Astrocyte (in vitro differentiated cells and primary cell): ENCODE data around the gene ANKRD63.

ENCODE experiments used
- CTCF ChIP-seq: IDR thresholded peaks from 2 replicates; pipeline ENCODE4 v1.5.1; 2011; ENCODE audit warnings: low read depth, mild to moderate bottlenecking, inconsistent platforms, low read length, moderate library complexity; ENCODE audit not compliant: insufficient read depth
- EZH2 ChIP-seq: IDR thresholded peaks from 2 replicates; pipeline ENCODE4 v1.6.1; 2012; ENCODE audit warnings: mild to moderate bottlenecking, low read length, inconsistent platforms; ENCODE audit not compliant: insufficient read depth

GRCh38 chr15:40301467-40302179 lies 18.8 kb upstream of the ANKRD63 start:
- TF ChIP-seq CTCF (no peak), EZH2 (no peak)
